Ascending aorta (tissue), 2 donors: ENCODE measurements around the gene RASL11B. TPM values are rescaled to one million over a fixed set of nuclear protein-coding genes. Genes with fewer than 3 reads are reported as not detected.

ENCODE experiments used
- DNase-seq, 2 donors: peaks; one replicate each; pipeline ENCODE4 v3.0.0-alpha.2; 2019; ENCODE audit warnings: low spot score in 2 of 2
- H3K27ac ChIP-seq, 2 donors: fragments of 200-600 bp; sonication (generic); one replicate each; pipeline ENCODE4 v1.5.1; 2016 to 2017; ENCODE audit warnings: mild to moderate bottlenecking in 1 of 2
- H3K27me3 ChIP-seq: fragments of 200-600 bp; sonication (generic); one replicate; pipeline ENCODE4 v1.5.1; 2017
- H3K36me3 ChIP-seq, 2 donors: fragments of 200-600 bp; sonication (generic); one replicate each; pipeline ENCODE4 v1.5.1; 2016
- H3K4me1 ChIP-seq, 2 donors: fragments of 200-600 bp; sonication (generic); one replicate each; pipeline ENCODE4 v1.5.1; 2016 to 2017; ENCODE audit warnings: mild to moderate bottlenecking in 1 of 2
- H3K4me3 ChIP-seq, 2 donors: fragments of 200-600 bp; sonication (generic); one replicate each; pipeline ENCODE4 v1.5.1; 2016 to 2017; ENCODE audit warnings: mild to moderate bottlenecking in 1 of 2
- H3K9me3 ChIP-seq, 2 donors: fragments of 200-600 bp; sonication (generic); one replicate each; pipeline ENCODE4 v1.5.1; 2016
- CTCF ChIP-seq, 3 experiments: fragments of 200-600 bp in 2 of 3; fragments of 450-650 bp in 1 of 3; sonication (generic) in 2 of 3; IDR thresholded peaks; one replicate each; pipeline ENCODE4 v1.5.1; 2016 to 2019; ENCODE audit warnings: antibody characterized with exemption in 3 of 3, mild to moderate bottlenecking in 1 of 3, moderate library complexity in 1 of 3
- intact Hi-C: fragments of 100-400 bp; cut with DNase I; formaldehyde crosslinking; loops from one replicate; pipeline ENCODE4 v1.15.1; 2023
- total RNA-seq: library from RNA; depleted of rRNA; stranded (reverse); fragments of >200 nt; gene quantifications from one replicate; pipeline ENCODE4 v1.1.0, GENCODE V29; 2016

Gene RASL11B
- total RNA-seq, 1 donor from 2014 or later = not detected

GRCh38 chr4:52873861-52874343, 11.8 kb downstream of the RASL11B start:
- no peak for TF ChIP-seq CTCF (IDR thresholded peaks at IDR 0.05)
- DNase-seq = no peak

GRCh38 chr4:52874948-52875347, 12.8 kb downstream of the RASL11B start:
- Histone ChIP-seq H3K4me3 (no peak overlapping the region), H3K4me1 (peaks cover 0 to under 1% of the 10 kb centered on the region in 2 donors), H3K9me3 (no peaks in the 10 kb centered on the region), H3K36me3 (no peaks in the 10 kb centered on the region), H3K27ac (no peak overlapping the region), H3K27me3 (no peaks in the 10 kb centered on the region)
- DNase-seq = no peak
- TF ChIP-seq CTCF (IDR thresholded peaks at IDR 0.05) = no peak
- intact Hi-C loops = no loop called here

More at GRCh38 chr4:52873861-52874343, 11.8 kb downstream of the RASL11B start:
- intact Hi-C loops = no loop called here
- no peak overlapping the region for H3K27ac ChIP-seq
- no peaks in the 10 kb centered on the region for H3K27me3 ChIP-seq
- no peak overlapping the region for H3K4me3 ChIP-seq
- H3K4me1 ChIP-seq = peaks cover 0 to 10% of the 10 kb centered on the region in 2 donors
- H3K9me3 ChIP-seq = no peaks in the 10 kb centered on the region
- no peaks in the 10 kb centered on the region for H3K36me3 ChIP-seq

- Histone ChIP-seq H3K27me3 (no peaks in the 10 kb centered on the region), H3K27ac (no peak overlapping the region), H3K4me1 (no peaks in the 10 kb centered on the region), H3K4me3 (no peak overlapping the region), H3K9me3 (no peaks in the 10 kb centered on the region), H3K36me3 (no peaks in the 10 kb centered on the region)
- no peak for DNase-seq
- TF ChIP-seq CTCF (IDR thresholded peaks at IDR 0.05) = no peak
- intact Hi-C loops = no loop called here
These were observed 14.0 kb downstream of the RASL11B start for GRCh38 chr4:52876069-52876468.

- Histone ChIP-seq H3K4me1 (no peaks in the 10 kb centered on the region), H3K9me3 (no peaks in the 10 kb centered on the region), H3K36me3 (no peaks in the 10 kb centered on the region), H3K27ac (no peak overlapping the region), H3K27me3 (no peaks in the 10 kb centered on the region), H3K4me3 (no peak overlapping the region)
- no peak for DNase-seq
- intact Hi-C loops = no loop called here
- TF ChIP-seq CTCF (IDR thresholded peaks at IDR 0.05) = no peak
These were observed 14.9 kb downstream of the RASL11B start for GRCh38 chr4:52877036-52877435.

- Histone ChIP-seq H3K27me3 (no peaks in the 10 kb centered on the region), H3K4me1 (no peaks in the 10 kb centered on the region), H3K4me3 (no peak overlapping the region), H3K27ac (no peak overlapping the region), H3K36me3 (no peaks in the 10 kb centered on the region), H3K9me3 (no peaks in the 10 kb centered on the region)
- intact Hi-C loops = no loop called here
- no peak for DNase-seq
- no peak for TF ChIP-seq CTCF (IDR thresholded peaks at IDR 0.05)
These were observed 15.6 kb downstream of the RASL11B start for GRCh38 chr4:52877694-52878093.

- no peaks in the 10 kb centered on the region for H3K4me1 ChIP-seq
- H3K27me3 ChIP-seq = no peaks in the 10 kb centered on the region
- no peaks in the 10 kb centered on the region for H3K9me3 ChIP-seq
- DNase-seq = no peak
- H3K36me3 ChIP-seq = no peaks in the 10 kb centered on the region
- H3K4me3 ChIP-seq = no peak overlapping the region
- intact Hi-C loops = no loop called here
- no peak overlapping the region for H3K27ac ChIP-seq
- TF ChIP-seq CTCF (IDR thresholded peaks at IDR 0.05) = no peak
These were observed 17.4 kb downstream of the RASL11B start for GRCh38 chr4:52879471-52879870.
